ENCODE results near the gene HOTAIR. TPM values are rescaled to one million over a fixed set of nuclear protein-coding genes. Genes with fewer than 3 reads are reported as not detected.

The HOTAIR gene
- total RNA-seq, 1 experiment from 2014 or later, result not detected

DNA sequence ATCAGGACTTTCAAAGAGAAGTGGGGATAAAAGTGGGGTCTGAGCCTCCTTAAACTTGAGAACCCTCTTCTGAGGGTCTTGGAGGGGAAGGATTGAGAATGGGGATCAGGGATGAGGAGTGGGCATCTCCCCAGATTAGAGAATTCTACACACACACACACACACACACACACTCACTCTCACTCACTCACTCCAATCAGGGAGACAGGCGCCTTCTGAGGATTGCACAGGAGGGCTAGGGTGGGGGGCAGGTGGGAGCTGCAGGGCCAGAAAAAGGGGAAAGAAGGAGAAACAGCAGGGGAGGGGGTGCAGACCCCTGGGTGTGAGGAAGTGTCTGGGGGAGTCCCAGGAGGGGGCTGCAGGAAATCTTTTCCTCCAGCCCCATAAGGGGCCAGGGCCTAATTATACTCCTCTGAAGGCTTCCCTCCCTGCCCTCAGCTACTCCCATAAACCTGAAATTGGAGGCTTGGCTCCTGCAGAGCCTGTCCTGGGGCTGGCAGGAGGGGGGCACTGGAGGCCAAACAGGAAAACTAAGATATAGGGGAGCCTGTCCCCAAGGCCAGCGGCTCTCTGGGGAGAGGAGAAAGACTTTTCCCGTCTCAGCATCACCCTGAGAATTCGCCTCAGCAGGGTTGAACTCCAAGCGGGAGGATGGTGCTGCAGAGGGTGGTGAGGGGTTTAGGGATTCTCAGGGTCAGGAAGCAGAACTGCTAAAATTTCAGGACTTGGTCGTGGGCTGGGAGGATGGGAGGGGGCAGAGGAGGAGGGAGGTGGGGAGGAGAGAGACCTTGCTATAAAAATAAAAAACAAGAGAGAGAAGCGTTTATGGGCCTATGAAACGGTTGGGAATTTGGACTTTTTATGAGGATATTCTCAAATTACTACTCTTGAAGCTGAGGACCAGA is 26.8 kb upstream of the HOTAIR start:
- CTCF ChIA-PET, result no interaction called here
- no peaks in the 10 kb centered on the region for H3K9me3 Mint-ChIP-seq (ENCODE audit: low read depth, unreplicated experiment)
- H3K4me1 Mint-ChIP-seq (ENCODE audit: low read depth, unreplicated experiment), result peaks cover 16% of the 10 kb centered on the region
- peaks cover 17% of the 10 kb centered on the region for H3K36me3 Mint-ChIP-seq (ENCODE audit: insufficient read depth, unreplicated experiment)
- no peak overlapping the region for H3K4me3 Mint-ChIP-seq (ENCODE audit: low read depth, unreplicated experiment)
- no peak overlapping the region for H3K27ac Mint-ChIP-seq (ENCODE audit: unreplicated experiment)
- TF ChIP-seq, protein P1, sequence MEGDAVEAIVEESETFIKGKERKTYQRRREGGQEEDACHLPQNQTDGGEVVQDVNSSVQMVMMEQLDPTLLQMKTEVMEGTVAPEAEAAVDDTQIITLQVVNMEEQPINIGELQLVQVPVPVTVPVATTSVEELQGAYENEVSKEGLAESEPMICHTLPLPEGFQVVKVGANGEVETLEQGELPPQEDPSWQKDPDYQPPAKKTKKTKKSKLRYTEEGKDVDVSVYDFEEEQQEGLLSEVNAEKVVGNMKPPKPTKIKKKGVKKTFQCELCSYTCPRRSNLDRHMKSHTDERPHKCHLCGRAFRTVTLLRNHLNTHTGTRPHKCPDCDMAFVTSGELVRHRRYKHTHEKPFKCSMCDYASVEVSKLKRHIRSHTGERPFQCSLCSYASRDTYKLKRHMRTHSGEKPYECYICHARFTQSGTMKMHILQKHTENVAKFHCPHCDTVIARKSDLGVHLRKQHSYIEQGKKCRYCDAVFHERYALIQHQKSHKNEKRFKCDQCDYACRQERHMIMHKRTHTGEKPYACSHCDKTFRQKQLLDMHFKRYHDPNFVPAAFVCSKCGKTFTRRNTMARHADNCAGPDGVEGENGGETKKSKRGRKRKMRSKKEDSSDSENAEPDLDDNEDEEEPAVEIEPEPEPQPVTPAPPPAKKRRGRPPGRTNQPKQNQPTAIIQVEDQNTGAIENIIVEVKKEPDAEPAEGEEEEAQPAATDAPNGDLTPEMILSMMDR (IDR thresholded peaks at IDR 0.05; ENCODE audit: unreplicated experiment), result no peak
- no TSS peak for BruUV-seq (replicated peaks)
- intact Hi-C loops (cut with micrococcal nuclease; ENCODE audit: unreplicated experiment), result no loop called here
- peaks cover 89% of the 10 kb centered on the region for H3K27me3 Mint-ChIP-seq (ENCODE audit: unreplicated experiment)
- no peak for DNase-seq

DNA sequence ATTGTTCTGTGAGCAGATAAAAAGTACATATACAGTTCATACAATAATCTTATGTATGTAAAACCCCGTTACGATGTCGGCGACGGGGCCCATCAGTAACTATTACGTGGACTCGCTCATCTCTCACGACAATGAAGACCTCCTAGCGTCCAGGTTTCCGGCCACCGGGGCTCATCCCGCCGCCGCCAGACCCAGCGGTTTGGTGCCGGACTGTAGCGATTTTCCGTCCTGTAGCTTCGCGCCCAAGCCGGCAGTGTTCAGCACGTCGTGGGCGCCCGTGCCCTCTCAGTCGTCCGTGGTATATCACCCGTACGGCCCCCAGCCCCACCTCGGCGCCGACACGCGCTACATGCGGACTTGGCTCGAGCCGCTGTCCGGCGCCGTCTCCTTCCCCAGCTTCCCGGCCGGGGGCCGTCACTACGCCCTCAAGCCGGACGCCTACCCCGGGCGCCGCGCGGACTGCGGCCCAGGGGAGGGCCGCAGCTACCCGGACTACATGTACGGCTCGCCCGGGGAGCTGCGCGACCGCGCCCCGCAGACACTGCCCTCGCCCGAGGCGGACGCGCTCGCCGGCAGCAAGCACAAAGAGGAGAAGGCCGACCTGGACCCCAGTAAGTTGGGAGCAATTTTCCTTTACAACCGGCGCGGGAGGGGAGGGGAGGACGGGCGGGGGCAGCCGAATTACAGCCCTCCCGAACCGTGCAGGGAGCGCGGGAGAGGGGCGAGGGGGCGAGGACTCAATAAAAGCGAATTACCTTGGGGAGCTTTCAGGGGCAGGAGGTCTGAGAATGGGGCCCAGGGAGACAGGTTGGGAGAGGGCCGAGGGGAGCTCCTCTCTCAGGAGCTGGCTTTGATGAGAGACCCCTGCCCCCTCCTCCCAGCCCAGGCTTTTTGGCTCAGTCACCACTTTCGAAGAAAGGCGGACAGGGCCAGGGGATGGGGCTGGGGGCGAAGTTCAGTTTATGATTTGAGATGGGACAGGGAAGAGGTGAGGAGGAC is 25.7 kb upstream of the HOTAIR start, which contains the start of gene HOXC9:
Gene HOXC9 (plus strand): TSS at position 46 of the 999 bp plus-strand sequence. CDS start 28 bp downstream, at position 74.
- Mint-ChIP-seq H3K27ac (ENCODE audit: unreplicated experiment) (no peak within 1 kb of the TSS), H3K4me3 (ENCODE audit: low read depth, unreplicated experiment) (peak within 1 kb of the TSS; percentile 70), H3K4me1 (ENCODE audit: low read depth, unreplicated experiment) (peaks cover 12% of the 10 kb centered on the region), H3K36me3 (ENCODE audit: insufficient read depth, unreplicated experiment) (peaks cover 20% of the 10 kb centered on the region), H3K27me3 (ENCODE audit: unreplicated experiment) (peaks cover 89% of the 10 kb centered on the region), H3K9me3 (ENCODE audit: low read depth, unreplicated experiment) (no peaks in the 10 kb centered on the region)
- CTCF ChIA-PET, result interaction anchor here (0.9 to 2.0 kb wide), 5 partner anchors 8 to 215 kb away, joined by 3 to 8 read pairs (median 4); partner anchors contain the start of gene HOXC8
- BruUV-seq (replicated peaks), result no TSS peak
- intact Hi-C loops (cut with micrococcal nuclease; ENCODE audit: unreplicated experiment), result no loop called here
- TF ChIP-seq, protein P1 (IDR thresholded peaks at IDR 0.05; ENCODE audit: unreplicated experiment), result no peak
- no peak for DNase-seq

DNA sequence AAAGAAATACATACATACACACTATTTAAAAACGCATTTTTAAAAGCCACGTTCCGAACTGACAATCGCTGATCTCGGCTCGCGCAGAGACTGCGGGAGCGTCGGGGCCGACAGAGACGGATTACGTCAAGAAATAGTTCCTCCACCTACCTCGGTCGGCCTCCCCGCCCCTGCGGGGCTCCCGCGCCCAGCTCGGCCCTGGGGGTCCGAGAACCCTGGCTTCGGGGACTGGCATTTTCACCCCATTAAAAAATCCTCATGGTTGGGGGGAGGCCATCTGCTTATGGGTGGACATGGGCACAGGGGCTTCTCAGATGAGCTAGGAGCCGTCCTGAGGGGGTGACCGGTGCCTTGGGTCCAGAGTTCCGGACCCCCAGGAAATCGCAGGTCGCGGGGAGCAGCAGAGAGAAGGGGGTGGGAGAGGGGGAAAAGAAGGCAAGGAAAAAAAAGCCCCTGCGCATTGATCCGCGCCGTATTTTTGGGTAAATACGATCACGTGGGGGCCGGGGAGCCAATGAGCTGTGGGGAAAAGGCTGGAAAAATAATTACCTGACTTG is 24.9 kb upstream of the HOTAIR start:
- Mint-ChIP-seq H3K27ac (ENCODE audit: unreplicated experiment) (no peak overlapping the region), H3K9me3 (ENCODE audit: low read depth, unreplicated experiment) (no peaks in the 10 kb centered on the region), H3K4me1 (ENCODE audit: low read depth, unreplicated experiment) (peaks cover 19% of the 10 kb centered on the region), H3K36me3 (ENCODE audit: insufficient read depth, unreplicated experiment) (peaks cover 27% of the 10 kb centered on the region), H3K27me3 (ENCODE audit: unreplicated experiment) (peaks cover 89% of the 10 kb centered on the region), H3K4me3 (ENCODE audit: low read depth, unreplicated experiment) (peak overlapping the region; percentile 70)
- TF ChIP-seq, protein P1 (IDR thresholded peaks at IDR 0.05; ENCODE audit: unreplicated experiment), result no peak
- BruUV-seq (replicated peaks), result no TSS peak
- CTCF ChIA-PET, result interaction anchor here (0.9 to 2.0 kb wide), 5 partner anchors 9 to 215 kb away, joined by 3 to 8 read pairs (median 4); partner anchors contain the start of gene HOXC8
- intact Hi-C loops (cut with micrococcal nuclease; ENCODE audit: unreplicated experiment), result no loop called here
- DNase-seq, result peak; percentile 55

DNA sequence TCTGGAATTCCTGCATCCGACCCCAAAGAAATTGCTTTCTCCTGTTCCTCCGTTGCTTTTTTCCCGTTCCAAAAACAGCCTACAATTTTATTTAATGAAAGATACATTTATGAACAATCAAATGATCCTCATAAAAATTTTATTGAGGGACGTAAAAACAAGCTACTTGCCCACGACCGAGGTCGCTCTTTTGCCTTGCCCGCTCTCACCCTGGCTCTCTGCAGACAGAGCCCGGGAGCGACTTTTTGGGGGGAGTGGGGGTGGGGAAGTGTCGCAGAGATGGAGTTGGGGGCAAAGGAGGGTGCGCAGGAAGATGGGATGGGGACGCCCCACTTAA is 24.1 kb upstream of the HOTAIR start:
- no TSS peak for BruUV-seq (replicated peaks)

More for the DNA sequence above, 24.1 kb upstream of the HOTAIR start:
- intact Hi-C loops (cut with micrococcal nuclease; ENCODE audit: unreplicated experiment), result no loop called here
- TF ChIP-seq, protein P1 (IDR thresholded peaks at IDR 0.05; ENCODE audit: unreplicated experiment), result no peak
- Mint-ChIP-seq H3K4me1 (ENCODE audit: low read depth, unreplicated experiment) (peaks cover 27% of the 10 kb centered on the region), H3K9me3 (ENCODE audit: low read depth, unreplicated experiment) (no peaks in the 10 kb centered on the region), H3K36me3 (ENCODE audit: insufficient read depth, unreplicated experiment) (peaks cover 27% of the 10 kb centered on the region), H3K27ac (ENCODE audit: unreplicated experiment) (no peak overlapping the region), H3K4me3 (ENCODE audit: low read depth, unreplicated experiment) (no peak overlapping the region), H3K27me3 (ENCODE audit: unreplicated experiment) (peaks cover 89% of the 10 kb centered on the region)
- CTCF ChIA-PET, result interaction anchor here (1.0 to 2.0 kb wide), 3 partner anchors 203 to 209 kb away, joined by 3 to 7 read pairs (median 4); no protein-coding TSS in a partner anchor
- DNase-seq, result no peak

Measured in Calu3 (cell line).